WTC11 (cell line): ENCODE measurements around the gene CRYBA1. TPM values are rescaled to one million over a fixed set of nuclear protein-coding genes. Genes with fewer than 3 reads are reported as not detected.

Source experiments
- ATAC-seq: fragments of 200-7000 bp; cut with Tn5 transposase; 2 replicates; pipeline ENCODE4 v1.10.0; 2021; ENCODE audit warnings: mild to moderate bottlenecking, moderate library complexity
- CTCF ChIA-PET: fragments of 300-600 bp; sonication (Branson Sonifier 250); formaldehyde crosslinking; loops from one replicate; lab custom pipeline; 2021; ENCODE audit warnings: antibody characterized with exemption; lab: Charles Lee
- POLR2A ChIA-PET: fragments of 350-600 bp; sonication (Branson Sonifier 250); formaldehyde crosslinking; loops from one replicate; lab custom pipeline; 2021; ENCODE audit warnings: antibody characterized with exemption; lab: Charles Lee
- DNase-seq: peaks from one replicate; pipeline ENCODE4 v3.0.0; 2021; ENCODE audit warnings: low spot score
- H3K27ac Mint-ChIP-seq: 2 replicates; pipeline ENCODE4 v1.8.0; 2021; ENCODE audit warnings: mixed read lengths
- H3K27me3 Mint-ChIP-seq: 2 replicates; pipeline ENCODE4 v1.8.0; 2021; ENCODE audit warnings: low read depth, mild to moderate bottlenecking, moderate library complexity, mixed read lengths
- H3K36me3 Mint-ChIP-seq: 2 replicates; pipeline ENCODE4 v1.8.0; 2021; ENCODE audit warnings: mixed read lengths
- H3K4me1 Mint-ChIP-seq: 2 replicates; pipeline ENCODE4 v1.8.0; 2022; ENCODE audit warnings: mixed read lengths
- H3K4me3 Mint-ChIP-seq: 2 replicates; pipeline ENCODE4 v1.8.0; 2021; ENCODE audit warnings: mild to moderate bottlenecking, moderate library complexity, mixed read lengths
- H3K9me3 Mint-ChIP-seq: 2 replicates; pipeline ENCODE4 v1.8.0; 2021; ENCODE audit warnings: mixed read lengths
- CDX4 ChIP-seq: fragments of 250-450 bp; sonication (Bioruptor Pico); IDR thresholded peaks from 2 replicates; pipeline ENCODE4 v1.9.0; 2021; ENCODE audit warnings: moderate library complexity, mild to moderate bottlenecking, inconsistent platforms, borderline replicate concordance
- CTCF ChIP-seq: fragments of 200-600 bp; IDR thresholded peaks from 2 replicates; pipeline ENCODE4 v1.8.0; 2022; ENCODE audit warnings: antibody characterized with exemption
- ERG ChIP-seq: fragments of 250-450 bp; sonication (Bioruptor Pico); IDR thresholded peaks from 2 replicates; pipeline ENCODE4 v1.8.0; 2021; ENCODE audit warnings: mild to moderate bottlenecking
- ESRRA ChIP-seq: sonication (generic); formaldehyde crosslinking; IDR thresholded peaks from 2 replicates; pipeline ENCODE4 v1.8.1; 2022; ENCODE audit warnings: mild to moderate bottlenecking, missing genetic modification reagents, borderline replicate concordance
- ETV6 ChIP-seq: sonication (generic); formaldehyde crosslinking; IDR thresholded peaks from 2 replicates; pipeline ENCODE4 v1.8.1; 2022; ENCODE audit warnings: mild to moderate bottlenecking, missing genetic modification reagents
- HMGXB4 ChIP-seq: sonication (generic); formaldehyde crosslinking; IDR thresholded peaks from 2 replicates; pipeline ENCODE4 v1.8.1; 2023; ENCODE audit warnings: mild to moderate bottlenecking, moderate library complexity, missing genetic modification reagents
- IRF2 ChIP-seq: sonication (generic); formaldehyde crosslinking; IDR thresholded peaks from 2 replicates; pipeline ENCODE4 v1.8.0; 2022; ENCODE audit warnings: low read depth, missing genetic modification reagents, borderline replicate concordance
- KAT7 ChIP-seq: sonication (generic); formaldehyde crosslinking; IDR thresholded peaks from 2 replicates; pipeline ENCODE4 v1.8.1; 2023; ENCODE audit warnings: missing genetic modification reagents, mild to moderate bottlenecking, borderline replicate concordance
- MYBL2 ChIP-seq: sonication (generic); formaldehyde crosslinking; IDR thresholded peaks from 2 replicates; pipeline ENCODE4 v1.8.1; 2023; ENCODE audit warnings: mild to moderate bottlenecking, moderate library complexity, missing genetic modification reagents
- NFE2L1 ChIP-seq: sonication (generic); formaldehyde crosslinking; IDR thresholded peaks from 2 replicates; pipeline ENCODE4 v1.8.1; 2023; ENCODE audit warnings: missing genetic modification reagents
- NFYB ChIP-seq: sonication (generic); formaldehyde crosslinking; conservative IDR thresholded peaks from 2 replicates; pipeline ENCODE4 v1.8.0; 2022; ENCODE audit warnings: low read depth, missing genetic modification reagents
- NR1H2 ChIP-seq: sonication (generic); formaldehyde crosslinking; IDR thresholded peaks from 2 replicates; pipeline ENCODE4 v1.9.0; 2021; ENCODE audit warnings: mild to moderate bottlenecking, moderate library complexity, missing genetic modification reagents
- PRDM15 ChIP-seq: sonication (generic); formaldehyde crosslinking; IDR thresholded peaks from 2 replicates; pipeline ENCODE4 v1.8.0; 2022; ENCODE audit warnings: missing genetic modification reagents
- RORB ChIP-seq: fragments of 250-450 bp; sonication (Bioruptor Pico); IDR thresholded peaks from 2 replicates; pipeline ENCODE4 v1.9.0; 2021; ENCODE audit warnings: mild to moderate bottlenecking
- SOX15 ChIP-seq: fragments of 250-450 bp; sonication (Bioruptor Pico); IDR thresholded peaks from 2 replicates; pipeline ENCODE4 v1.9.0; 2021; ENCODE audit warnings: mild to moderate bottlenecking
- SP1 ChIP-seq: sonication (generic); formaldehyde crosslinking; conservative IDR thresholded peaks from 2 replicates; pipeline ENCODE4 v1.8.1; 2022; ENCODE audit warnings: missing genetic modification reagents
- ZNF121 ChIP-seq: sonication (generic); formaldehyde crosslinking; IDR thresholded peaks from 2 replicates; pipeline ENCODE4 v1.8.0; 2023; ENCODE audit warnings: missing genetic modification reagents
- ZNF232 ChIP-seq: sonication (generic); formaldehyde crosslinking; IDR thresholded peaks from 2 replicates; pipeline ENCODE4 v1.8.0; 2022; ENCODE audit warnings: mild to moderate bottlenecking, missing genetic modification reagents
- ZNF396 ChIP-seq: fragments of 250-450 bp; sonication (Bioruptor Pico); IDR thresholded peaks from 2 replicates; pipeline ENCODE4 v1.8.0; 2021; ENCODE audit warnings: mild to moderate bottlenecking, moderate library complexity, borderline replicate concordance
- ZNF416 ChIP-seq: fragments of 250-450 bp; sonication (Bioruptor Pico); IDR thresholded peaks from 2 replicates; pipeline ENCODE4 v1.9.0; 2021; ENCODE audit warnings: mild to moderate bottlenecking, inconsistent platforms
- total RNA-seq: library from RNA; stranded (reverse); gene quantifications from 3 replicates; pipeline ENCODE4 v1.2.3, GENCODE V29; 2021
- TF ChIP-seq, protein P1 (sequence below): sonication (generic); formaldehyde crosslinking; IDR thresholded peaks from 2 replicates; pipeline ENCODE4 v1.8.1; 2023; ENCODE audit warnings: mild to moderate bottlenecking, missing genetic modification reagents
- TF ChIP-seq, protein P2 (sequence below): sonication (generic); formaldehyde crosslinking; IDR thresholded peaks from 2 replicates; pipeline ENCODE4 v1.8.1; 2023; ENCODE audit warnings: mild to moderate bottlenecking, missing genetic modification reagents

CRYBA1 gene
- total RNA-seq, 1 experiment from 2014 or later = not detected

GRCh38 chr17:29215174-29215573 is 31.5 kb upstream of the CRYBA1 start:
- Mint-ChIP-seq H3K9me3 (no peaks in the 10 kb centered on the region), H3K36me3 (no peaks in the 10 kb centered on the region), H3K4me1 (peaks cover 6% of the 10 kb centered on the region), H3K27ac (no peak overlapping the region), H3K4me3 (no peak overlapping the region), H3K27me3 (no peaks in the 10 kb centered on the region)
- no peak for ATAC-seq
- TF ChIP-seq NFYB (CRISPR knock-in tag) (no peak), ETV6 (CRISPR knock-in tag) (no peak), ZNF232 (CRISPR knock-in tag) (no peak), RORB (no peak), ZNF396 (CRISPR knock-in tag) (no peak)
- TF ChIP-seq, protein P1, sequence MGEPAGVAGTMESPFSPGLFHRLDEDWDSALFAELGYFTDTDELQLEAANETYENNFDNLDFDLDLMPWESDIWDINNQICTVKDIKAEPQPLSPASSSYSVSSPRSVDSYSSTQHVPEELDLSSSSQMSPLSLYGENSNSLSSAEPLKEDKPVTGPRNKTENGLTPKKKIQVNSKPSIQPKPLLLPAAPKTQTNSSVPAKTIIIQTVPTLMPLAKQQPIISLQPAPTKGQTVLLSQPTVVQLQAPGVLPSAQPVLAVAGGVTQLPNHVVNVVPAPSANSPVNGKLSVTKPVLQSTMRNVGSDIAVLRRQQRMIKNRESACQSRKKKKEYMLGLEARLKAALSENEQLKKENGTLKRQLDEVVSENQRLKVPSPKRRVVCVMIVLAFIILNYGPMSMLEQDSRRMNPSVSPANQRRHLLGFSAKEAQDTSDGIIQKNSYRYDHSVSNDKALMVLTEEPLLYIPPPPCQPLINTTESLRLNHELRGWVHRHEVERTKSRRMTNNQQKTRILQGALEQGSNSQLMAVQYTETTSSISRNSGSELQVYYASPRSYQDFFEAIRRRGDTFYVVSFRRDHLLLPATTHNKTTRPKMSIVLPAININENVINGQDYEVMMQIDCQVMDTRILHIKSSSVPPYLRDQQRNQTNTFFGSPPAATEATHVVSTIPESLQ (CRISPR knock-in tag) = no peak
- TF ChIP-seq, protein P2, sequence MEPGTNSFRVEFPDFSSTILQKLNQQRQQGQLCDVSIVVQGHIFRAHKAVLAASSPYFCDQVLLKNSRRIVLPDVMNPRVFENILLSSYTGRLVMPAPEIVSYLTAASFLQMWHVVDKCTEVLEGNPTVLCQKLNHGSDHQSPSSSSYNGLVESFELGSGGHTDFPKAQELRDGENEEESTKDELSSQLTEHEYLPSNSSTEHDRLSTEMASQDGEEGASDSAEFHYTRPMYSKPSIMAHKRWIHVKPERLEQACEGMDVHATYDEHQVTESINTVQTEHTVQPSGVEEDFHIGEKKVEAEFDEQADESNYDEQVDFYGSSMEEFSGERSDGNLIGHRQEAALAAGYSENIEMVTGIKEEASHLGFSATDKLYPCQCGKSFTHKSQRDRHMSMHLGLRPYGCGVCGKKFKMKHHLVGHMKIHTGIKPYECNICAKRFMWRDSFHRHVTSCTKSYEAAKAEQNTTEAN = no peak
- POLR2A ChIA-PET = interaction anchor here (0.5 kb wide), 1 partner anchor 294 kb away, joined by 3 read pairs; no protein-coding TSS in a partner anchor
- DNase-seq = no peak
- CTCF ChIA-PET = interaction anchor here (5.2 to 8.5 kb wide), 4 partner anchors 37 to 99 kb away, joined by 39 to 222 read pairs (median 67); partner anchors contain the start of gene MYO18A

- peaks cover 6% of the 10 kb centered on the region for H3K4me1 Mint-ChIP-seq
- ATAC-seq = no peak
- DNase-seq = no peak
- no peak for TF ChIP-seq CTCF
- no peak for TF ChIP-seq NFYB (CRISPR knock-in tag)
- no peak for TF ChIP-seq KAT7
- TF ChIP-seq SOX15 (CRISPR knock-in tag) = no peak
- TF ChIP-seq PRDM15 = no peak
- TF ChIP-seq SP1 = no peak
- no peak for TF ChIP-seq IRF2 (CRISPR knock-in tag)
- TF ChIP-seq CDX4 (CRISPR knock-in tag) = no peak
- TF ChIP-seq MYBL2 = no peak
- no peak for TF ChIP-seq HMGXB4
- no peak for TF ChIP-seq NR1H2 (CRISPR knock-in tag)
- no peak for TF ChIP-seq NFE2L1 (CRISPR knock-in tag)
- TF ChIP-seq, protein P2 = no peak
- TF ChIP-seq ZNF121 (CRISPR knock-in tag) = no peak
- no peak for TF ChIP-seq ZNF416 (CRISPR knock-in tag)
- no peak for TF ChIP-seq ESRRA
- TF ChIP-seq ERG (CRISPR knock-in tag) = no peak
Observed at GRCh38 chr17:29215717-29216116, 30.9 kb upstream of the CRYBA1 start.

More at GRCh38 chr17:29215717-29216116, 30.9 kb upstream of the CRYBA1 start:
- POLR2A ChIA-PET = no interaction called here
- CTCF ChIA-PET = interaction anchor here (0.8 to 8.5 kb wide), 5 partner anchors 37 to 99 kb away, joined by 3 to 222 read pairs (median 66); partner anchors contain the start of gene MYO18A
- H3K36me3 Mint-ChIP-seq = no peaks in the 10 kb centered on the region
- H3K4me3 Mint-ChIP-seq = no peak overlapping the region
- no peaks in the 10 kb centered on the region for H3K27me3 Mint-ChIP-seq
- no peak overlapping the region for H3K27ac Mint-ChIP-seq
- no peaks in the 10 kb centered on the region for H3K9me3 Mint-ChIP-seq
